Esophagus squamous epithelium (tissue), 4 donors: ENCODE measurements around the gene CDK15.

Source experiments
- CTCF ChIP-seq, 6 experiments: fragments of 450-650 bp in 4 of 6; fragments of 200-600 bp in 2 of 6; sonication (generic) in 2 of 6; IDR thresholded peaks; one replicate each; pipeline ENCODE4 v1.5.1; 2016 to 2019; ENCODE audit warnings: antibody characterized with exemption in 6 of 6, mild to moderate bottlenecking in 4 of 6, moderate library complexity in 4 of 6
- POLR2A ChIP-seq, 4 donors: fragments of 450-650 bp; IDR thresholded peaks; one replicate each; pipeline ENCODE4 v1.6.1; 2017; ENCODE audit warnings: antibody characterized with exemption in 4 of 4, mild to moderate bottlenecking in 4 of 4, moderate library complexity in 3 of 4

- TF ChIP-seq CTCF (IDR thresholded peaks at IDR 0.05), result no peak
- no peak for TF ChIP-seq POLR2A (IDR thresholded peaks at IDR 0.05)
These were observed 95.4 kb downstream of the CDK15 start for GRCh38 chr2:201901786-201902185.
